ENCODE measurements around the gene TMEM131.

The TMEM131 gene

GRCh38 chr2:98037206-98037605 lies 41.5 kb upstream of the TMEM131 start:
- TF ChIP-seq CTCF (IDR thresholded peaks at IDR 0.05; ENCODE audit: low read depth, low read length) = no peak
- H3K9me3 ChIP-seq = no peaks in the 10 kb centered on the region
- no peaks in the 10 kb centered on the region for H3K4me1 ChIP-seq
- H3K4me3 ChIP-seq (ENCODE audit: low read depth, low read length) = no peak overlapping the region
- no peaks in the 10 kb centered on the region for H3K27me3 ChIP-seq
- H3K36me3 ChIP-seq = no peaks in the 10 kb centered on the region
- DNase-seq = no peak

- DNase-seq = no peak
- H3K9me3 ChIP-seq = no peaks in the 10 kb centered on the region
- H3K36me3 ChIP-seq = no peaks in the 10 kb centered on the region
- H3K4me1 ChIP-seq = no peaks in the 10 kb centered on the region
- no peak overlapping the region for H3K4me3 ChIP-seq (ENCODE audit: low read depth, low read length)
- TF ChIP-seq CTCF (IDR thresholded peaks at IDR 0.05; ENCODE audit: low read depth, low read length) = no peak
- H3K27me3 ChIP-seq = no peaks in the 10 kb centered on the region
These were observed 40.7 kb upstream of the TMEM131 start for GRCh38 chr2:98036349-98037000.

GRCh38 chr2:98034745-98035144 lies 39.0 kb upstream of the TMEM131 start:
- Histone ChIP-seq H3K36me3 (no peaks in the 10 kb centered on the region), H3K4me3 (ENCODE audit: low read depth, low read length) (no peak overlapping the region), H3K27me3 (no peaks in the 10 kb centered on the region), H3K4me1 (no peaks in the 10 kb centered on the region), H3K9me3 (no peaks in the 10 kb centered on the region)
- TF ChIP-seq CTCF (IDR thresholded peaks at IDR 0.05; ENCODE audit: low read depth, low read length) = no peak
- DNase-seq = no peak

GRCh38 chr2:98032086-98032485 lies 36.3 kb upstream of the TMEM131 start:
- H3K27me3 ChIP-seq = no peaks in the 10 kb centered on the region

GRCh38 chr2:98029718-98030222 lies 34.0 kb upstream of the TMEM131 start:
- no peaks in the 10 kb centered on the region for H3K36me3 ChIP-seq

More at GRCh38 chr2:98032086-98032485, 36.3 kb upstream of the TMEM131 start:
- Histone ChIP-seq H3K4me1 (no peaks in the 10 kb centered on the region), H3K4me3 (ENCODE audit: low read depth, low read length) (no peak overlapping the region), H3K36me3 (no peaks in the 10 kb centered on the region), H3K9me3 (no peaks in the 10 kb centered on the region)
- no peak for DNase-seq
- TF ChIP-seq CTCF (IDR thresholded peaks at IDR 0.05; ENCODE audit: low read depth, low read length) = no peak

More at GRCh38 chr2:98029718-98030222, 34.0 kb upstream of the TMEM131 start:
- Histone ChIP-seq H3K9me3 (no peaks in the 10 kb centered on the region), H3K4me3 (ENCODE audit: low read depth, low read length) (no peak overlapping the region), H3K4me1 (no peaks in the 10 kb centered on the region), H3K27me3 (no peaks in the 10 kb centered on the region)
- TF ChIP-seq CTCF (IDR thresholded peaks at IDR 0.05; ENCODE audit: low read depth, low read length) = no peak
- no peak for DNase-seq
